Lung (tissue), 12 donors: ENCODE measurements around the gene XRCC4. TPM values are rescaled to one million over a fixed set of nuclear protein-coding genes. Genes with fewer than 3 reads are reported as not detected.

Experiments used
- ATAC-seq: fragments of 200-7000 bp; cut with Tn5 transposase; one replicate; pipeline ENCODE4 v1.9.1; 2020; ENCODE audit warnings: moderate number of reproducible peaks; ENCODE audit not compliant: insufficient read depth, low FRiP score
- DNase-seq, 3 donors: peaks; one replicate each; pipeline ENCODE4 v3.0.0-alpha.2; 2013 to 2017
- H3K27ac ChIP-seq, 2 donors: one replicate each; pipeline ENCODE4 v1.5.1; 2013; ENCODE audit warnings: mild to moderate bottlenecking in 2 of 2, moderate library complexity in 2 of 2, control low read depth in 1 of 2, inconsistent platforms in 1 of 2, low read depth in 1 of 2, low read length in 1 of 2
- H3K27me3 ChIP-seq, 3 donors: one replicate each; pipeline ENCODE4 v1.5.1; 2013; ENCODE audit warnings: low read length in 2 of 3; ENCODE audit not compliant: control insufficient read depth in 3 of 3, insufficient read depth in 3 of 3
- H3K36me3 ChIP-seq, 4 donors: one replicate each; pipeline ENCODE4 v1.5.1; 2013; ENCODE audit warnings: low read length in 4 of 4, mild to moderate bottlenecking in 1 of 4, moderate library complexity in 1 of 4; ENCODE audit not compliant: control insufficient read depth in 4 of 4, insufficient read depth in 4 of 4
- H3K4me1 ChIP-seq, 5 donors: one replicate each; pipeline ENCODE4 v1.5.1; 2013; ENCODE audit warnings: low read length in 5 of 5, mild to moderate bottlenecking in 2 of 5, moderate library complexity in 1 of 5; ENCODE audit not compliant: control insufficient read depth in 5 of 5, insufficient read depth in 5 of 5
- H3K4me3 ChIP-seq: one replicate; pipeline ENCODE4 v1.5.1; 2013; ENCODE audit warnings: mild to moderate bottlenecking, control low read depth, moderate library complexity
- H3K9ac ChIP-seq, 2 donors: one replicate each; pipeline ENCODE4 v1.5.1; 2013; ENCODE audit warnings: low read length in 2 of 2, control low read depth in 1 of 2; ENCODE audit not compliant: insufficient read depth in 1 of 2
- H3K9me3 ChIP-seq, 4 donors: one replicate each; pipeline ENCODE4 v1.5.1; 2013; ENCODE audit warnings: low read length in 3 of 4, mild to moderate bottlenecking in 1 of 4, moderate library complexity in 1 of 4; ENCODE audit not compliant: control insufficient read depth in 4 of 4, insufficient read depth in 3 of 4
- CTCF ChIP-seq: IDR thresholded peaks from 2 replicates; pipeline ENCODE4 v1.5.1; 2012; ENCODE audit warnings: mild to moderate bottlenecking; ENCODE audit errors: control extremely low read depth, extremely low read depth
- WGBS, 2 donors: extraction: QIAGEN DNeasy Blood & Tissue Kit; methylation state at CpG; one replicate each; pipeline ENCODE4 v1.1.7; 2013; 5-methylcytosine and 5-hydroxymethylcytosine counted together
- polyA plus RNA-seq, 2 donors: library from polyadenylated mRNA; stranded (reverse); fragments of 200-250 nt; gene quantifications; one replicate each; pipeline ENCODE4 v1.2.1, GENCODE V29; 2013
- total RNA-seq, 2 donors: library from RNA; depleted of rRNA in 1 of 2; stranded (reverse); fragments of >200 nt in 1 of 2; gene quantifications; one replicate each; pipeline ENCODE4 v1.2.1, GENCODE V29; 2014 to 2021
- donor health status: control.
- donor health status: control.
- donor health status: Bipolar disorder and iron deficiency.
- donor health status: healthy.
- donor health status: DM: yes; HTN: yes; CAD: no.

The XRCC4 gene
- total and polyA plus RNA-seq, 4 donors: 3.8 to 10.7 (median 8.4) TPM

GRCh38 chr5:83072966-83073365, 4.4 kb upstream of the XRCC4 start:
- Histone ChIP-seq H3K9ac (no peak overlapping the region), H3K9me3 (no peaks in the 10 kb centered on the region), H3K27me3 (no peaks in the 10 kb centered on the region), H3K4me1 (peaks cover 4 to 33% (median 24%) of the 10 kb centered on the region in 5 donors), H3K36me3 (peaks cover 0 to 11% (median 0%) of the 10 kb centered on the region in 4 donors), H3K4me3 (no peak overlapping the region), H3K27ac (no peak overlapping the region)
- TF ChIP-seq CTCF: no peak
- 75 to 84% methylated on average over 6 of the region's 6 CpGs for WGBS, 2 donors
- DNase-seq: peak in 2 of 3 donors; percentile 52 to 78
- no peak for ATAC-seq

GRCh38 chr5:83077662-83078261, 415 bp downstream of the XRCC4 start:
- DNase-seq (no peak), ATAC-seq (no peak)
- H3K9ac ChIP-seq: peak overlapping the region; percentile 57 to 80
- no peaks in the 10 kb centered on the region for H3K27me3 ChIP-seq
- H3K4me1 ChIP-seq: peaks cover 0 to 24% (median 14%) of the 10 kb centered on the region in 5 donors
- peak overlapping the region; percentile 75 for H3K4me3 ChIP-seq
- 2 to 3% methylated on average over 14 of the region's 14 CpGs for whole genome bisulfite sequencing, 2 donors
- no peak for TF ChIP-seq CTCF
- H3K36me3 ChIP-seq: peaks cover 0 to 11% (median 0%) of the 10 kb centered on the region in 4 donors
- peak overlapping the region; percentile 81 to 92 for H3K27ac ChIP-seq
- H3K9me3 ChIP-seq: no peaks in the 10 kb centered on the region

GRCh38 chr5:83082750-83083149, 5.4 kb downstream of the XRCC4 start:
- Histone ChIP-seq H3K27ac (no peak overlapping the region), H3K27me3 (no peaks in the 10 kb centered on the region), H3K9me3 (no peaks in the 10 kb centered on the region), H3K9ac (no peak overlapping the region), H3K4me3 (no peak overlapping the region), H3K4me1 (peaks cover 0 to 5% (median 3%) of the 10 kb centered on the region in 5 donors), H3K36me3 (no peaks in the 10 kb centered on the region)
- no peak for ATAC-seq
- no peak for TF ChIP-seq CTCF
- DNase-seq: no peak

- H3K9me3 ChIP-seq: no peaks in the 10 kb centered on the region
- no peak for TF ChIP-seq CTCF
- no peaks in the 10 kb centered on the region for H3K36me3 ChIP-seq
- H3K9ac ChIP-seq: no peak overlapping the region
- peaks cover 0 to 2% (median 0%) of the 10 kb centered on the region in 5 donors for H3K4me1 ChIP-seq
- no peak overlapping the region for H3K4me3 ChIP-seq
- no peak overlapping the region for H3K27ac ChIP-seq
- no peak for DNase-seq
- 85% methylated on average over 2 of the region's 2 CpGs for WGBS, 2 donors
- H3K27me3 ChIP-seq: no peaks in the 10 kb centered on the region
- ATAC-seq: no peak
Measured at GRCh38 chr5:83084336-83084735, 7.0 kb downstream of the XRCC4 start.
